ENCODE measurements around the gene CUX1.
A peak's percentile ranks its signal among the peaks of the same experiment; 100 is the strongest.
"Not testable (repeated sequence)": the region's sequence is repeated elsewhere in the genome, so short reads cannot be mapped to it uniquely, and the experiment has no call there.

The CUX1 gene

GRCh38 chr7:101795461-101795860, 22.0 kb upstream of the CUX1 start:
- DNase-seq = no peak

- DNase-seq = not testable (repeated sequence)
Measured at GRCh38 chr7:101798173-101798572, 19.3 kb upstream of the CUX1 start.

- DNase-seq = no peak
Measured at GRCh38 chr7:101803203-101804087, 14.0 kb upstream of the CUX1 start.

GRCh38 chr7:101804088-101804963, 13.1 kb upstream of the CUX1 start:
- DNase-seq = peak; percentile 52

GRCh38 chr7:101804967-101805366, 12.5 kb upstream of the CUX1 start:
- DNase-seq = peak; percentile 72

- no peak for DNase-seq
Measured at GRCh38 chr7:101812595-101812994, 4.8 kb upstream of the CUX1 start.

- DNase-seq = no peak
Measured at GRCh38 chr7:101813402-101814019, 3.9 kb upstream of the CUX1 start.

GRCh38 chr7:101814081-101814990, 3.1 kb upstream of the CUX1 start:
- DNase-seq = peak; percentile 82

GRCh38 chr7:101814991-101815825, 2.2 kb upstream of the CUX1 start:
- peak; percentile 88 for DNase-seq

- DNase-seq = peak; percentile 94
Measured at GRCh38 chr7:101815826-101816594, 1.4 kb upstream of the CUX1 start.

GRCh38 chr7:101816595-101817470, 593 bp upstream of the CUX1 start:
- peak; percentile 77 for DNase-seq

- DNase-seq = no peak
Measured at GRCh38 chr7:101818287-101819071, 1.1 kb downstream of the CUX1 start.

- no peak for DNase-seq
Measured at GRCh38 chr7:101819183-101819582, 1.8 kb downstream of the CUX1 start.

GRCh38 chr7:101819913-101820522, 2.6 kb downstream of the CUX1 start:
- DNase-seq = no peak

GRCh38 chr7:101820703-101821102, 3.3 kb downstream of the CUX1 start:
- no peak for DNase-seq

GRCh38 chr7:101822632-101823031, 5.2 kb downstream of the CUX1 start:
- DNase-seq = not testable (repeated sequence)

GRCh38 chr7:101823096-101823495, 5.7 kb downstream of the CUX1 start:
- peak; percentile 48 for DNase-seq

- no peak for DNase-seq
Measured at GRCh38 chr7:101823596-101823995, 6.2 kb downstream of the CUX1 start.
